HG03097 (cell line): ENCODE results near the gene SYNGR3.
"Not testable (repeated sequence)": the region's sequence is repeated elsewhere in the genome, so short reads cannot be mapped to it uniquely, and the experiment has no call there.

ENCODE experiments used
- ATAC-seq: cut with Tn5 transposase; IDR thresholded peaks from one replicate; pipeline ENCODE4 v1.9.1; 2021; ENCODE audit not compliant: unreplicated experiment, low FRiP score

Gene SYNGR3

GRCh38 chr16:1989209-1990100, at the start of gene SYNGR3:
TSS of gene SYNGR3 (plus strand) at chr16:1989970. CDS start at chr16:1990103, 133 bp downstream.
- no peak for ATAC-seq

GRCh38 chr16:1940273-1941161, 49.3 kb upstream of the SYNGR3 start:
- ATAC-seq = no peak

GRCh38 chr16:1941162-1942046, 48.4 kb upstream of the SYNGR3 start:
- no peak for ATAC-seq

- ATAC-seq = no peak
These were observed 47.5 kb upstream of the SYNGR3 start for GRCh38 chr16:1942047-1942809.

- peak; percentile 82 for ATAC-seq
These were observed 46.7 kb upstream of the SYNGR3 start, which contains the start of gene MSRB1 for GRCh38 chr16:1942810-1943726. TSS of gene MSRB1 (minus strand) at chr16:1943199. CDS start at chr16:1943156, 43 bp downstream.

GRCh38 chr16:1944612-1945199, 45.1 kb upstream of the SYNGR3 start:
- ATAC-seq = no peak

- no peak for ATAC-seq
These were observed 44.0 kb upstream of the SYNGR3 start for GRCh38 chr16:1945559-1946391.

- no peak for ATAC-seq
These were observed 43.0 kb upstream of the SYNGR3 start for GRCh38 chr16:1946495-1947368.

- ATAC-seq = no peak
These were observed 42.5 kb upstream of the SYNGR3 start for GRCh38 chr16:1947369-1947670.

GRCh38 chr16:1949507-1949906, 40.3 kb upstream of the SYNGR3 start:
- no peak for ATAC-seq

- no peak for ATAC-seq
These were observed 39.7 kb upstream of the SYNGR3 start for GRCh38 chr16:1950047-1950446.

GRCh38 chr16:1950559-1950958, 39.2 kb upstream of the SYNGR3 start:
- no peak for ATAC-seq

- no peak for ATAC-seq
These were observed 36.0 kb upstream of the SYNGR3 start for GRCh38 chr16:1953734-1954133.

- ATAC-seq = not testable (repeated sequence)
These were observed 32.2 kb upstream of the SYNGR3 start for GRCh38 chr16:1957434-1958142.

GRCh38 chr16:1958143-1958491, 31.7 kb upstream of the SYNGR3 start:
- not testable (repeated sequence) for ATAC-seq

- ATAC-seq = peak; percentile 3
These were observed 31.0 kb upstream of the SYNGR3 start for GRCh38 chr16:1958715-1959268.
